ENCODE data around the gene STAB1. TPM values are rescaled to one million over a fixed set of nuclear protein-coding genes. Genes with fewer than 3 reads are reported as not detected.

The STAB1 gene
- total RNA-seq, 1 donor from 2014 or later: 152 TPM

- Histone ChIP-seq H3K27ac (no peak overlapping the region), H3K9me3 (no peaks in the 10 kb centered on the region), H3K4me1 (no peaks in the 10 kb centered on the region), H3K27me3 (no peaks in the 10 kb centered on the region), H3K36me3 (peaks cover 93% of the 10 kb centered on the region), H3K4me3 (no peak overlapping the region)
- intact Hi-C loops (cut with DNase I): no loop called here
- TF ChIP-seq CTCF (IDR thresholded peaks at IDR 0.05): no peak
- no peak for ATAC-seq
- DNase-seq: no peak
Observed at GRCh38 chr3:52555056-52555455, 59.9 kb downstream of the STAB1 start.

- DNase-seq (no peak), ATAC-seq (no peak)
- H3K9me3 ChIP-seq: no peaks in the 10 kb centered on the region
- H3K27me3 ChIP-seq: no peaks in the 10 kb centered on the region
- H3K27ac ChIP-seq: no peak overlapping the region
- no peak for TF ChIP-seq CTCF (IDR thresholded peaks at IDR 0.05)
- no peak overlapping the region for H3K4me3 ChIP-seq
- H3K36me3 ChIP-seq: peaks cover 91% of the 10 kb centered on the region
- intact Hi-C loops (cut with DNase I): no loop called here
- H3K4me1 ChIP-seq: no peaks in the 10 kb centered on the region
Observed at GRCh38 chr3:52557011-52557960, 62.1 kb downstream of the STAB1 start.

- intact Hi-C loops (cut with DNase I): no loop called here
- Histone ChIP-seq H3K36me3 (peaks cover 91% of the 10 kb centered on the region), H3K9me3 (no peaks in the 10 kb centered on the region), H3K4me3 (no peak overlapping the region), H3K27ac (no peak overlapping the region), H3K27me3 (no peaks in the 10 kb centered on the region), H3K4me1 (no peaks in the 10 kb centered on the region)
- no peak for DNase-seq
- ATAC-seq: no peak
- TF ChIP-seq CTCF (IDR thresholded peaks at IDR 0.05): no peak
Observed at GRCh38 chr3:52558436-52558835, 63.3 kb downstream of the STAB1 start.

- no peaks in the 10 kb centered on the region for H3K9me3 ChIP-seq
- H3K4me3 ChIP-seq: no peak overlapping the region
- intact Hi-C loops (cut with DNase I): no loop called here
- no peaks in the 10 kb centered on the region for H3K4me1 ChIP-seq
- H3K36me3 ChIP-seq: peaks cover 82% of the 10 kb centered on the region
- DNase-seq (no peak), ATAC-seq (no peak)
- H3K27ac ChIP-seq: no peak overlapping the region
- TF ChIP-seq CTCF (IDR thresholded peaks at IDR 0.05): no peak
- H3K27me3 ChIP-seq: no peaks in the 10 kb centered on the region
Observed at GRCh38 chr3:52561028-52561747, 66.0 kb downstream of the STAB1 start.

- no peak overlapping the region for H3K4me3 ChIP-seq
- no peaks in the 10 kb centered on the region for H3K9me3 ChIP-seq
- H3K27me3 ChIP-seq: no peaks in the 10 kb centered on the region
- ATAC-seq (peak; percentile 67), DNase-seq (no peak)
- intact Hi-C loops (cut with DNase I): no loop called here
- no peak for TF ChIP-seq CTCF (IDR thresholded peaks at IDR 0.05)
- H3K27ac ChIP-seq: peak overlapping the region; percentile 67
- no peaks in the 10 kb centered on the region for H3K4me1 ChIP-seq
- peaks cover 61% of the 10 kb centered on the region for H3K36me3 ChIP-seq
Observed at GRCh38 chr3:52563984-52564383, 68.8 kb downstream of the STAB1 start.
